ENCODE measurements around the gene CD83. TPM values are rescaled to one million over a fixed set of nuclear protein-coding genes. Genes with fewer than 3 reads are reported as not detected.

CD83 gene
- total and polyA plus RNA-seq, 9 of the 15 experiments (the other 6 are each of a cell fraction or from before 2014, with no cell fraction given): 2.5 to 4.1 (median 3.4) TPM

- DNase-seq (ENCODE audit: extremely low read depth in 1 of 4, low spot score in 3 of 4) (no peak), ATAC-seq (no peak), FAIRE-seq (no peak)
- in situ Hi-C loops (cut with MboI): no loop called here
- Histone ChIP-seq H3K9me1 (ENCODE audit: control insufficient read depth, insufficient read depth, low read length) (no peaks in the 10 kb centered on the region), H3K4me2 (ENCODE audit: insufficient read depth, low read length) (no peak overlapping the region), H3K36me3 (ENCODE audit: control insufficient read depth, insufficient read depth, low read length) (no peaks in the 10 kb centered on the region), H3K27ac (ENCODE audit: extremely low read depth, low read depth, low read length) (no peak overlapping the region), H3K4me1 (replicated peaks in 1 of 2; ENCODE audit: control insufficient read depth in 2 of 2, insufficient read depth in 2 of 2, low read length in 2 of 2) (no peaks in the 10 kb centered on the region), H2AFZ (ENCODE audit: low read depth, low read length) (no peak overlapping the region), H3K79me2 (ENCODE audit: control insufficient read depth, insufficient read depth, low read length) (no peaks in the 10 kb centered on the region), H3K4me3 (no peak overlapping the region), H3K27me3 (ENCODE audit: control insufficient read depth in 2 of 2, insufficient read depth in 2 of 2, low read length in 2 of 2) (peaks cover 22 to 44% of the 10 kb centered on the region in 2 experiments), H3K9me3 (replicated peaks; ENCODE audit: control insufficient read depth, insufficient read depth, low read depth, low read length) (no peaks in the 10 kb centered on the region), H3K9ac (ENCODE audit: insufficient read depth in 1 of 2, low read depth in 2 of 2, low read length in 2 of 2) (no peak overlapping the region), H4K20me1 (replicated peaks; ENCODE audit: control insufficient read depth, insufficient read depth, low read length) (no peaks in the 10 kb centered on the region)
- TF ChIP-seq MAFK (IDR thresholded peaks at IDR 0.05; ENCODE audit: low read length): no peak
- no peak for TF ChIP-seq CBX8 (IDR thresholded peaks at IDR 0.05; ENCODE audit: borderline replicate concordance, extremely low read depth, low read depth, low read length, poor library complexity, severe bottlenecking)
- TF ChIP-seq FOXA1 (IDR thresholded peaks at IDR 0.05; ENCODE audit: borderline replicate concordance): no peak
- no peak for TF ChIP-seq KDM1A (IDR thresholded peaks at IDR 0.05)
- no peak for TF ChIP-seq RBM17 (IDR thresholded peaks at IDR 0.05; ENCODE audit: borderline replicate concordance, low read depth, low read length)
- ChIA-PET POLR2A (no interaction called here), CTCF (ENCODE audit: low intra/inter-chr PET ratio) (no interaction called here)
- intact Hi-C loops (cut with micrococcal nuclease): no loop called here
- WGBS (ENCODE audit: insufficient coverage, low coverage, missing lambda C conversion rate): 3% methylated on average over 7 of the region's 7 CpGs
- BruUV-seq (replicated peaks): no TSS peak
Observed at GRCh38 chr6:14176429-14176828, 58.9 kb downstream of the CD83 start.

- no peaks in the 10 kb centered on the region for H3K36me3 ChIP-seq (ENCODE audit: control insufficient read depth, insufficient read depth, low read length)
- H3K79me2 ChIP-seq (ENCODE audit: control insufficient read depth, insufficient read depth, low read length): no peaks in the 10 kb centered on the region
- no peak for ATAC-seq
- WGBS (ENCODE audit: insufficient coverage, low coverage, missing lambda C conversion rate): 5% methylated on average over 6 of the region's 6 CpGs
- BruUV-seq (replicated peaks): no TSS peak
- DNase-seq (ENCODE audit: extremely low read depth in 1 of 4, low spot score in 3 of 4): no peak
- peaks cover 29 to 49% of the 10 kb centered on the region in 2 experiments for H3K27me3 ChIP-seq (ENCODE audit: control insufficient read depth in 2 of 2, insufficient read depth in 2 of 2, low read length in 2 of 2)
- no peaks in the 10 kb centered on the region for H3K9me1 ChIP-seq (ENCODE audit: control insufficient read depth, insufficient read depth, low read length)
- no peaks in the 10 kb centered on the region for H4K20me1 ChIP-seq (replicated peaks; ENCODE audit: control insufficient read depth, insufficient read depth, low read length)
- H3K4me3 ChIP-seq: no peak overlapping the region
- no peak overlapping the region for H3K9ac ChIP-seq (ENCODE audit: insufficient read depth in 1 of 2, low read depth in 2 of 2, low read length in 2 of 2)
- peak; percentile 26 for FAIRE-seq
- no peaks in the 10 kb centered on the region for H3K9me3 ChIP-seq (replicated peaks; ENCODE audit: control insufficient read depth, insufficient read depth, low read depth, low read length)
- no peaks in the 10 kb centered on the region for H3K4me1 ChIP-seq (replicated peaks in 1 of 2; ENCODE audit: control insufficient read depth in 2 of 2, insufficient read depth in 2 of 2, low read length in 2 of 2)
- no peak overlapping the region for H3K4me2 ChIP-seq (ENCODE audit: insufficient read depth, low read length)
- TF ChIP-seq EGR1 (conservative IDR thresholded peaks at IDR 0.05) (peak; percentile 40), SIX5 (IDR thresholded peaks at IDR 0.05; ENCODE audit: borderline replicate concordance in 1 of 2, insufficient read depth in 1 of 2, low read depth in 1 of 2, low read length in 2 of 2) (no peak), TBP (optimal IDR thresholded peaks at IDR 0.05; ENCODE audit: low read depth, low read length) (no peak)
- CTCF ChIA-PET (ENCODE audit: low intra/inter-chr PET ratio): no interaction called here
- POLR2A ChIA-PET: no interaction called here
- no peak overlapping the region for H2AFZ ChIP-seq (ENCODE audit: low read depth, low read length)
- intact Hi-C loops (cut with micrococcal nuclease) (no loop called here), in situ Hi-C loops (cut with MboI) (no loop called here)
- H3K27ac ChIP-seq (ENCODE audit: extremely low read depth, low read depth, low read length): no peak overlapping the region
Observed at GRCh38 chr6:14177413-14178082, 60.0 kb downstream of the CD83 start.

Measured in K562 (cell line).